GM20431 (cell line): ENCODE results near the gene TPPP.
"Not testable (repeated sequence)": the region's sequence is repeated elsewhere in the genome, so short reads cannot be mapped to it uniquely, and the experiment has no call there.

Experiments
- in situ Hi-C: fragments of 300-500 bp; cut with MseI, MboI; formaldehyde crosslinking; loops from one replicate; pipeline ENCODE4 v1.15.0; 2020; ENCODE audit warnings: low sequenced_read_pairs; ENCODE audit not compliant: unreplicated experiment

The TPPP gene

DNA sequence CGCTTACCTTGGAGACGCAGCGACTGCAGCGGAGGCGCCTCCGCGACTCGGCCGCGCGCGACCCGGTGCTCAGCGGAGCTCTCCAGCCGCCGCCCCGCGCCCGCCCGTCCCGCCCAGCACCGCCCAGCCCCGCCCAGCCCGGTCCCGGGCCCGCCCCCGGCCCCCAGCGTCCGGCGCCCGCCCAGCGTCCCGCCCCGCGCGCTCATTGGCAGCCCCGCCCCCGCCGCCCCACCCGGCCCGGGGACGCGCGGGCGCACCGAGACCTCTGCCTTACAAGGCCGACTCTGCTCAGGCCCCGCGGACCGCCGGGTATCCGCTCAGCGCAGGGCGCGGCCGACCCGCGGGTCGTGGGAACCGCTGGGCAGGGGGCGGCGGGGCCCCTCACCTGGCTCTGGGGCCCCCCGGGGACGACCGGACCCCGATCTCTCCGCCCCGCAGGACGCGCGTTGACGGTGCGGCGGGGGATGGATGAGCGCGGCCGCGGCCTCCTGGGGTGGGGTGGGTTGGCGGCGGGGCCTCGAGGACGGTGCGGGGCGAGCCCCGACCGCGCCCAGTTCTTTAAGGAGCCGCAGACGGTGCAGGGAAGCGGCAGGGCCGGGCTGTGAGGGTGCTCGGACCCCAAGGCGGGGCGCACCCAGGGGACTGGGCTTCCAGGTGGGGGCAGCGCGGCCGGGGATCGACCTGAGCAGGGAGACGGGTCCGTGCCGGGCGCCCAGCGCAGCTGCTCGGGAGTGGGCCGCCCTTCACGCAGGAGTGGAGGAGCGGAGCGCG, at the start of gene TPPP:
Gene TPPP, minus strand, starts transcription at position 82 of the 771 bp plus-strand sequence. CDS start 15,292 bp downstream, outside the sequence.
- in situ Hi-C loops: not testable (repeated sequence)

DNA sequence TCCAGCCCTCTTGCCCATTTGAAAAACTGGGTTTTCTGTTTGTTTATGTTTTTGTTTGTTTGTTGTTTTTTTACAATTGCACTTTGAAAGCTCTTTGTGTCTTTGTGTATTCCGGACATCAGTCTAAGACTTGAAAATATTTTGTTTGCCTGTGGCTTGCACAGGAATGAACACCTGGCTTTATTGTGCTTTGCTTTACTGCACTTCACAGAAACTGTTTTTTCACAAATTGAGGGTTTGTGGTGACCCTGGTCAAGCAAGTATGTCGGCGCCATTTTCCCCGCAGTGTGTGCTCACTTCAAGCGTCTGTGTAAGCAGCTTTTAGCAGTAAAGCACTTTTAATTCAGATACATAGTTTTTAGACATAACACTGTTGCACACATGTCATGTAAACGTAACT, 49.1 kb upstream of the TPPP start:
- in situ Hi-C loops: not testable (repeated sequence)

DNA sequence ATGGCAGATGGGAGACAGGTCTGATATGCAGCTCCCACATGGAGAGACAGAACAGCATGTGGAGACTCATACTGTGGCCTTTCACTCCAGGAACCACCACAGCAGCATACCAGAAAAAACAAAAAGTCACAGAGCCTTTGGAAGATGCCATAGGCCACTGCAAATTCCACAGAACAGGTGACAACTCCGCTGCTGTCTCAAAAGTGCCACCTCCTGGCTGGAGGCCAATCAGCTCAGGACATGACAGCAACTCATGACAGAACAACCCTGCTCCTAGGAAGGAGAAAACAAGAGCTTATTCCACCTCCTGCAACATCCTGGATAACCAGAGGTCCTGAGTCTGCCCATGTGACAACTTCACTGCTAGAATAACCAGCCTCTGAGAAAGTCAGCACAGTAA, 41.0 kb upstream of the TPPP start:
- in situ Hi-C loops: not testable (repeated sequence)

DNA sequence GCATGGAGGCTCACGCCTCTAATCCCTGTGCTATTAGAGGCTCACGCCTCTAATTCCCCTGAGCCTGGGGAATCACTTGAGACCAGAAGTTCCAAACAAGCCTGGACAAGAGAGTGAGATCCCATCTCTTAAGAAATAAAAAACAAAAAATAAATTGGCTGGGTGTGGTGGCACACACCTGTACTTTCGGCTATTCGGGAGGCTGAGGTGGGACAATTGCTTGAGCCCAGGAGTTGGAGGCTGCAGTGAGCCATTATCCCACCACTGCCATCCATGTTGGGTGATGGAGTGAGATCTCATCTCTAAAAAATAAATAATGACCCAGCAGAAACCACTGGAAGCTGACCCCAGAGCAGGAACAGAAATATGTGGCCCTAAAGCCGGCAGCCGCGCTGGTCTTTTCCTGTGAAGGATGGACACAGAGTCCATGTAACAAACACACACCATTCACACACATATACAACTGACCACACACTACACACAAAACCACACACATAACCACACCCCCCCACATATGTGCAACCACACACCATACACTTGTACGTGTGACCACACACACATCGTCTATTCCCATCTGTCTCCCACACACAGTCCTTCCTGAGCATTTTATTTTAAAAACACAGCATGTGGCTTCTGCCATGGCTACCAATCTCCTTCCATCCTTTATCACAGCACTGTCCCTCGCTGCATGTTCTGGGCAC, 39.8 kb upstream of the TPPP start:
- in situ Hi-C loops: not testable (repeated sequence)

DNA sequence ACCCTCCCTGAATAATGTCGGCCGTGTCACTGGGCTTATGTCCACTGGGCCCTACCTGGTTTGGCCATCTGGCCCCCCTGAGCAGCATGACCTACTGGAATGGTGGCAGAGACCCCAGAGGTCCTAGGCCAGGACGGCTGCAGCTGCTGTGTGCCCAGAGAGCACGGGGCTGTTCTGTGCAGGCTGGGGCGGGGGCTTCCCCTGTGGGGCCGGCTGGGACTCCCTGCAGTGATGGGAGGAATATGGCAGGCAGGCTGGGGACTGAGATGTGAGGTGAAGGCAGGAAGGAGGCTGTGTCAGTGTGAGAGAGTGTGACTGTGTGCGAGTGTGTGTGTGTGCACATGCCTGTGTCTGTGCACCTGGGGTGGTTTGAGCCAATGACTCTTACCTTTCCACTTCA, 36.1 kb upstream of the TPPP start:
- in situ Hi-C loops: not testable (repeated sequence)

DNA sequence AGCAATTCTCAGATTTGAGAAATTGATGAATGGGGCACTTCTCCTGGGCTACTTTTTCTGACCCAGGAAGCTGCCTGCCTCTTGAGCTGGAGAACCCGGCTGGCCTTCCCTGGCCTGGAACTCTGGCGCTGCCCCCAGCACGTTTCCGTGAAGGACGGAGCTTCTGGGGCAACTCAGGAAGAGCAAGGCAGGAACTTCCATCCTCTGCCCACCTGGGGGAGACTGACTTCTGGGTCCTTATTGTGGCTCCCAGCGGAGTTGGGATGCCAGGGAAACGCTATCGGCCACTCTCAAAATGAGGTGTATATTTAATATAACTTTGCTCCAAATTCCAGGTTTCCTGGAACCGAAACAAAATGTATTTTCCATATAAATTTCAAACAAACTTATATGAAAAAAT, 33.9 kb upstream of the TPPP start:
- in situ Hi-C loops: not testable (repeated sequence)

DNA sequence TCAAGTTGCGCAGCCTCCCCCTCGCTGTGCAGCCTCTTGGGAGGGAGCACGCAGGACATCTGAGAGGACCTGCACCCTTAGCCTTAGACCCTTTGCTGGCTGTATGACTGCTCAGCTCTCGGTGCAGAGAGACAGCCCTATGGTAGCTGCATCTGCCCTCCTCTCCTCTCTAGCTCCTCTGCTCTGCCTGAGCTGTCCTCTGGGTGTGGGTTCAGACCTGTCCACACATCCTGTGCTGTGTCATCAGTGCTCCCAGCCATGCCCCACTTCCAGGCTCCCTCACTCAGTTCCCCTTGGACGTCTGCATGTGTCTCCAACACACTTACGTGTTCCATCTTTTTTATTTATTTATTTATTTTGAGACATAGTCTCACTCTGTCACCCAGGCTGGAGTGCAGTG, 30.7 kb upstream of the TPPP start:
- in situ Hi-C loops: not testable (repeated sequence)

DNA sequence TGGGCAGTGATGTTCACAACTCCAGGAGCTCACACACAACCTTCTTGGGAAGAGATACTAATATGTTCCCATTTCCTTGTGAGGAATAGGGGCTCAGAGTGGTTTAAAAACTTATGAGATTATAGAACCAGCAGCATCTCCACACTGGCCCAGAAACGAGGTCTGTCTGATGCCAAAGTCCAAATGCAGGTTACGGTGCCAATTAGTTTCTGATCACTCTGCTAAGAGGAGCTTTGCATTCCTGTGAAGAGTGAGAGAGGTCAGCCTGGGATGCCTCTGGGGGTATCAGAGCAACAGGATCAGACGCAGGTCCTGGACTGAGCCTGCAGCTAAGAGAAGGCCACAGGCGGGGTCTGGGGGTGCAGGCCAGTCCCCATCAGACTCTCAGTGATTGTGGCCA, 30.2 kb upstream of the TPPP start:
- in situ Hi-C loops: not testable (repeated sequence)

DNA sequence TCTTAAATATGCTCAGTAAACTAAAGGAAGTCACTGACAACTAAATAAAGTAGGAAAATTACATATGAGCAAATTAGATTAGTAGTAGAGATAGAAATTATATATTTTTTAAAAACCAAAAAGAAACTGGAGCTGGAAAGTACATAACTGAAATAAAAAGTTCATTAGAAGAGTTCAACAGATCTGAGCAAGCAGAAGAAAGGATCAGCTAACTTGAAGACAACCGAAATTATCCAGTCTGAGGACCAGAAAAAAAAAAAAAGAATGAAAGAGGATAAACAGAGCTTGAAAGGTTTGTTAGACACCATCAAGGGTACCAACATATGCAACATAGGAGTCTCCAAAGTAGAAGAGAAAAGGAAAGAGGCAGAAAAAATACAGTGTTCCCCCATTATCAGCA, 26.2 kb upstream of the TPPP start:
- in situ Hi-C loops: not testable (repeated sequence)

DNA sequence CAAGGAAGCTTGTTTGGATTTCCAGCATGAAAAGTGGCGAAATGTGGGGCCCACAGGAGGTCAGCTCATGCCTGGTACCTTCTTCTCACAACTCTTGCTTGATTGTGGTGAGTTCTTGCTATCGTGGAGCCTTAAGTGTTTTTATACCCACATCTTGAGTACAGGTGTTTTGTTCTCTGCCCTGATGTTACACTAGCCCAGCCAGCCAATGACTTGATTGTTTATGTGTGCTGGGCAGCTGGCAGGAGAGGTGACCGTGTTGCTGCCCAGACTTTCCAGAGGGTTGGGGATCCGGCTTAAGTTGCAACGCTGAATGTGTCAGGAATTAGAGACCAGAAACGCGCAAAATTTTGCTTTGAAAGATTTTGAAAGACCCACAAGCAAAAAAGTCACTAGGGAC, 24.0 kb upstream of the TPPP start:
- in situ Hi-C loops: no loop called here

DNA sequence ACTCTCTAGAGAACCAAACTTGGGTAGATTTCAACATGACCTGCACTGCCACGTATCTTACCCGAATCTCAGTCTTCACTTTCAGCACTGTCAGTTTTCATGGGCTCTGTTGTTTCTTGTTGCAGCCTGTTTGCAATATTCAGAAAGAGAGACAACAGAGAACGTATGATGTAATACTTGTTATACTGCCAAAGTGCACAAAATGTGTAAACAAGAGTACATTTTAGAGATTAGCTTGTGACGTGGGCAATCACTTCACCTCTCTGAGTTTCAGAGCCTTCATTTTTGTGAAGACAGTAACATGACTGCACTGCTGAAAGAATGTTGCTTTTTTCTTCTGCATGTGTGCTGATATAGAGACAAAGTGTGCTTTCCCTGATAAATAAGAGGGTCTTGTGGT, 23.6 kb upstream of the TPPP start:
- in situ Hi-C loops: not testable (repeated sequence)

DNA sequence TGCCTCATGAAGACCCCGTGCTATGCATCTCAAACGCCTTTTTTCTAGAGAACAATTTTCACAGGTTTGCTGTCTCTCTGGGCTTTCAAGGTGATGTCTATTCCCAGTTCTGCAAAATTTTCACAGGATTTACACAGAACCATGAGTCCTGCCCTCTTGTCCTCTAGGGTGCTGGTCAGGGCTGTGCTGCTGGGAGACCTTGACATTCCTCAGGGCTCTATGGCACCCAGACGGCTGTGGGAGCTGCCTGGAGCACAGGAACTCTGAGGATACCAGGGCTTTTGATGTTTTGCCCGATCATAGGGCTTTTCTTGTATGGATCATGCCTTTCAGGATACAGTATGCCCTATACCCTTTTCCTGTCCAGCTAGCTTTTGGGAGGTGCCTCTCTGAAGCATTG, 22.5 kb upstream of the TPPP start:
- in situ Hi-C loops: not testable (repeated sequence)

DNA sequence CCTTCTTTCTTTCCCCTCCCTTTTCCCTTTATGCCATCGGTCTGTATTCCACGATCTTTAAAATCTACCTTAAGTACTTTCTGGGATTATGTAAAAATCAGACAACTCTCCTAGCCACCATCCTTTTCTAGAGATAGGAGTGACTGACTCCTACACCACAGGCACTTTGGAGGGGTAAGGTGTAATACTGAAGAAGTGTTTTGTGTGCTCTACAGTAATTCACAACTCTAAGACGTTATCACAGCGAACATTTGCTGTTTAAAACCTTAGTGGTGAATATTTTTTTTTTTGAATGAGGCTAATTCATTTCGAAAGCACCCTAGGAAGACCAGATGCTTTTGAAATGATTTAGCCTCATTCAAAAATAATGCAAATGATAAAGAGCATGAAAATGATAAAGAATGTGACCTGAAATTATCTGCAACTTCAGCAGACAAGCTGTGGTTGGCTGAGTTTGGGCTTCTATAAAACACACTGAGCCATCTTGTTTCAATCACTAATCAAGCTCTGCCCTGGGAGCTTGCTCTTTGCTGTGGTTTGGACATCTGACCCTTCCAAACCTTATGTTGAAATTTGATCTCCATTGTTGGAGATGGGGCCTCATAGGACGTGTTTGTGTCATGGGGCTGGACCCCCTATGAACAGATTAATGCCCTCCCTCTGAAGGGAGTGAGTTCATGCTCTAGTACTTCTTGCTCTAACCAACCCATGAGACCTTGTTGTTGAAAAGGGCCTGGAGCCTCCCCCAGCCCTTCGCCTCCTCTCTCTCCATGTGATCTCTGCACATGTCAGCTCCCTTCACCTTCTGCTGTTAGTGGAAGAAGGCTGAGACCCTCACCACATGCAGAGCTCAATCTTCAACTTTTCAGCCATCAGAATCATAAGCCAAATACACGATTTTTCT, 21.3 kb upstream of the TPPP start:
- in situ Hi-C loops: not testable (repeated sequence)

DNA sequence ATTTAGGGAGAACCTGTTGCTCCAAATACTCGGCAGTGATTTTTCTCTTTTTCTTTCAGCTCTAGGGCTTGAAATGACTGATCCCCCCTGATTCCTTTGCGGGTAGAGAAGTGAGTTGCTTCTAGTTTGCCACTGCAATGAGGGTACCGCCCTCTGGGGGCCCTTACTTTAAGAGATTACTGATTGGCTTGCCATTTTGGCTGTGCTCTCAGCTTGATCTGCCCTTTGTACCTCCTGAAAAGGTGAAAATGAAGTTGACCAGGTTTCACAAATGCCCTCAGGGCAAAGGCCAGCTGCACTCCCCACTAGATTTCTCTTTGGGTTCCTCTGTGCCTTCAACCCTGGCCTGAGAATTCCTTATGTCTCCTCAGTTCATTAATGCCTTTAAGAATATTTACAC, 20.5 kb upstream of the TPPP start:
- in situ Hi-C loops: not testable (repeated sequence)

DNA sequence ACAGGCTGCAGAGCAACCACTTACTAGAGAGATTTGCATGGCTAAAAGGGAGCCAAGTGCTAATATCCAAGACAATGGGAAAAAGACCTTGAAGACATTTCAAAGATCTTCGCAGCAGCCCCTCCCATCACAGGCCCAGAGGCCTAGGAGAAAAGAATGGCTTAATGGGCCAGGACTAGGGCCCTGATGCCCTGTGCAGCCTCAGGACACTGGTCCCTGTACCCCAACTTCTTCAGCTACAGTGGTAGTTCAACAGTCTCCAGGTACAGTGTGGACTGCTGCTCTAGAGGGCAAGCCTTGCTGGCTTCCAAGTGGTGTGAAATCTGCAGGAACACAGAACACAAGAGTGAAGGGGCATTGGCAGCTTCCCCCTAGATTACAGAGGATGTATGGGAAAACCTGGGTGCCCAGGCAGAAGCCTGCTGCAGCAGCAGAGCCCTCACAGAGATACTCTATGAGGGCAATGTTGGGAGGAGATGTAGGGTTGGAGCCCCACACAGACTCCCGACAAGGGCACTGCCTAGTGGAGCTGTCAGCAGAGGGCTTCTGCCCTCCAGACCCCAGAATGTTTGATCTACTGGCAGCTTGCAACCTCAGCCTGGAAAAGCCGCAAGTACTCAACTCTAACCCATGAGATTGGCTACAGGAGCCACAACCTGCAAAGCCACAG, 15.8 kb upstream of the TPPP start:
- in situ Hi-C loops: not testable (repeated sequence)

DNA sequence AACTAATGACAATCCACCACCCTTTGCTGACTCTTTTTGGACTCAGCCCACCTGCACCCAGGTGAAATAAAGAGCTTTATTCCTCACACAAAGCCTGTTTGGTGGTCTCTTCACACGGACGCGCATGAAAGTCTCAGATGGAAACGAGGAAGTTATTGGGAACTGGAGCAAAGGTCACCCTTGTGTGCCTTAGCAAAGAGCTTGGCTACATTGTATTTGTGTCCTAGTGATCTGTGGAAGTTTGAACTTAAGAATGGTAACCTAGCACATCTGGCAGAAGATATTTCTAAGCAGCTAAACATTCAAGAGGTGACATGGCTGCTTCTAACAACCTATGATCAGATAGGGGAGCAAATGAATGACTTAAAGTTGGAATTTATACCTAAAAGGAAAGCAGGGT, 15.2 kb upstream of the TPPP start:
- in situ Hi-C loops: not testable (repeated sequence)

DNA sequence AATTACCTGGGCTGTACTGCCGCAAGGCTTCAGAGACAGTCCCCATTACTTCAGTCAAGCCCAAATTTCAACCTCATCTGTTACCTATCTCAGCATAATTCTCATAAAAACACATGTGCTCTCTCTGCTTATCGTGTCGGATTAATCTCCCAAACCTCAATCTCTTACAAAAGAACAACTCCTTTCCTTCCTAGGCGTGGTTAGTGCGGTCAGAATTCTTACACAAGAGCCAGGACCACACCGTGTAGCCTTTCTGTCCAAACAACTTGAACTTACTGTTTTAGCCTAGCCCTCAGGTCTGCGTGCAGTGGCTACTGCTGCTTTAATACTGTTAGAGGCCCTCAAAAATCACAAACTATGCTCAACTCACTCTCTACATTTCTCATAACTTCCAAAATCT, 13.0 kb upstream of the TPPP start:
- in situ Hi-C loops: not testable (repeated sequence)

DNA sequence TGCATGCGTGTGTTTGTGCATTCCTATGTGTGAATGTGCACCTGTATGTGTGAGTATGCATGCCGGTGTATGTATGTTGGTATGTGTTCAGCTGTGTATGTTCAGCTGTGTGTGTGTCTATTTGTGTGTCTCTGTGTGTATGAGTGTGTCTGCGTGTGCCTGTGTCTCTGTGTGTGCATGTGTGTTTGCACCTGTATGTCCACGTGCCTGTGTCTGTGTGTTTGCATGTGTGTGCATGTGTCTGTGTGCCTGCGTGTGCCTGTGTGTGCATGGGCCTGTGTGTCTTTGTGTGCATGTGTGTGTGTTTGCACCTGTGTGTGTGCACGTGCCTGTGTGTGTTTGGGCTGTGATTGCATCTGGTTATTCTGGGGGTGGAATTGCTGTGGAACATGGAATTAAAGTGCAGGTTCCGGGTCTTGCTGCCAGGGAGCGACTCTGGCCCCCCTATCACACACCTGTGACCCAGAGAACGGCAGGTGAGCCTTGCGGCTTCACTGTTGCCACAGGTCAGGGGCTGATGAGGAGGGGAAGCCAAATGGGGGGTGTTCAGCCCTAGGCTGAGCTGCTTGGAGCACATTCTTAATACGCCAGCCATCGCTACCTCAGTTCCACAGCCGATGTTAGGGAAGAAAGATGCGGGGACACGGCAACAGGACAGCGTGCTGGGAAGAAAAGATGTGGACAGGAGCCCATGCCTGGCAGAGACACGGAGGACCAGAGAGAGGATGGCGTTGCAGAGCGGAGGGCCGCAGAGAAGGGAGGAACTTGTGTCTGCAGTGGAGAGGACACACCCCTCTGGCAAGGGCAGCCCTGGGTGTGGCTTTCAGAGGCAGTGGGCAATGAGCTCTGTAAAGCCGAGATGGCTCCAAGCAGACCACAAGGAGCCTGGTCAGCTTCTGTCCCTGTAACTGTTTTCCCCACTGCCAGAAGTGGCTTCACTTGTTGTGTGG, 3.9 kb upstream of the TPPP start:
- in situ Hi-C loops: not testable (repeated sequence)

DNA sequence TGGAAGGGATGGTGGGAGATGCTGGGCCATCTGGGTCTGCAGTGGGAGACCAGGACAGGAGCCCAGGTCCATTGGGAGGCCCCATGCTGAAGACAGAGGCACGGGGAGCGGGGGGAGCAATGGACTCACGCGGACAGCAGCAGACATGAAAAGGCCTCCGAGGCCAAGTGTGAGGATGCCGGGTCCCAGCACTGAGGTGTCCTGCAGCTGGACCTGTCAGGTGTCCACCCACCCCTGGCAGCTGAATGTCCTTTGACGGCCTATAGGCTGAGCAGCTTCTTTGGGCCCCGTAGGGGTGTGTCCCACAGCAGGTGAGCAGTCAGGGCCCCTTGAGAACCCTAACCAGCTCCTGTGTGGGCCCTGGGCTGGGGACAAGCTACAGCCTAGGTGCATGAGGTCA, 3.0 kb upstream of the TPPP start:
- in situ Hi-C loops: not testable (repeated sequence)
